HG03139 (cell line): ENCODE results near the gene FAM221B.

ENCODE experiments used
- ATAC-seq: cut with Tn5 transposase; IDR thresholded peaks from one replicate; pipeline ENCODE4 v1.9.1; 2021; ENCODE audit not compliant: unreplicated experiment

Gene FAM221B

GRCh38 chr9:35792024-35792813, 36.3 kb downstream of the FAM221B start:
- no peak for ATAC-seq

GRCh38 chr9:35791297-35791921, 37.1 kb downstream of the FAM221B start, which contains the start of gene NPR2:
TSS of gene NPR2 (plus strand) at chr9:35791591. CDS start at chr9:35792409, 818 bp downstream.
- ATAC-seq, result no peak

- ATAC-seq, result no peak
Observed at GRCh38 chr9:35790385-35791296, 37.9 kb downstream of the FAM221B start.

- ATAC-seq, result no peak
Observed at GRCh38 chr9:35790025-35790384, 38.5 kb downstream of the FAM221B start.

GRCh38 chr9:35789541-35789940, 39.0 kb downstream of the FAM221B start:
- no peak for ATAC-seq

- no peak for ATAC-seq
Observed at GRCh38 chr9:35783418-35783817, 45.1 kb downstream of the FAM221B start.

- ATAC-seq, result no peak
Observed at GRCh38 chr9:35781066-35781465, 47.5 kb downstream of the FAM221B start.

- no peak for ATAC-seq
Observed at GRCh38 chr9:35778496-35778895, 50.0 kb downstream of the FAM221B start.

- no peak for ATAC-seq
Observed at GRCh38 chr9:35776018-35776417, 52.5 kb downstream of the FAM221B start.

- ATAC-seq, result no peak
Observed at GRCh38 chr9:35774907-35775635, 53.5 kb downstream of the FAM221B start.

- no peak for ATAC-seq
Observed at GRCh38 chr9:35771943-35772342, 56.6 kb downstream of the FAM221B start.

GRCh38 chr9:35771534-35771933, 57.0 kb downstream of the FAM221B start:
- no peak for ATAC-seq

- no peak for ATAC-seq
Observed at GRCh38 chr9:35771075-35771433, 57.5 kb downstream of the FAM221B start.

- no peak for ATAC-seq
Observed at GRCh38 chr9:35769763-35770162, 58.8 kb downstream of the FAM221B start.

GRCh38 chr9:35767458-35767857, 61.1 kb downstream of the FAM221B start:
- no peak for ATAC-seq

GRCh38 chr9:35766997-35767396, 61.5 kb downstream of the FAM221B start:
- no peak for ATAC-seq
